ENCODE measurements around the gene SLC46A1.

- TF ChIP-seq POLR2AphosphoS5 (IDR thresholded peaks at IDR 0.05): no peak
- TF ChIP-seq, protein P1, sequence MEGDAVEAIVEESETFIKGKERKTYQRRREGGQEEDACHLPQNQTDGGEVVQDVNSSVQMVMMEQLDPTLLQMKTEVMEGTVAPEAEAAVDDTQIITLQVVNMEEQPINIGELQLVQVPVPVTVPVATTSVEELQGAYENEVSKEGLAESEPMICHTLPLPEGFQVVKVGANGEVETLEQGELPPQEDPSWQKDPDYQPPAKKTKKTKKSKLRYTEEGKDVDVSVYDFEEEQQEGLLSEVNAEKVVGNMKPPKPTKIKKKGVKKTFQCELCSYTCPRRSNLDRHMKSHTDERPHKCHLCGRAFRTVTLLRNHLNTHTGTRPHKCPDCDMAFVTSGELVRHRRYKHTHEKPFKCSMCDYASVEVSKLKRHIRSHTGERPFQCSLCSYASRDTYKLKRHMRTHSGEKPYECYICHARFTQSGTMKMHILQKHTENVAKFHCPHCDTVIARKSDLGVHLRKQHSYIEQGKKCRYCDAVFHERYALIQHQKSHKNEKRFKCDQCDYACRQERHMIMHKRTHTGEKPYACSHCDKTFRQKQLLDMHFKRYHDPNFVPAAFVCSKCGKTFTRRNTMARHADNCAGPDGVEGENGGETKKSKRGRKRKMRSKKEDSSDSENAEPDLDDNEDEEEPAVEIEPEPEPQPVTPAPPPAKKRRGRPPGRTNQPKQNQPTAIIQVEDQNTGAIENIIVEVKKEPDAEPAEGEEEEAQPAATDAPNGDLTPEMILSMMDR (IDR thresholded peaks at IDR 0.05; ENCODE audit: poor library complexity, severe bottlenecking): no peak
- no peak for TF ChIP-seq EP300 (conservative IDR thresholded peaks at IDR 0.05; ENCODE audit: poor library complexity, severe bottlenecking)
Observed at GRCh38 chr17:28404812-28405570, 1.0 kb downstream of the SLC46A1 start.
